Tibial nerve (tissue), 4 donors: ENCODE measurements around the gene CAMTA1.

ENCODE experiments used
- EP300 ChIP-seq, 2 donors: sonication (generic); formaldehyde crosslinking; IDR thresholded peaks; one replicate each; pipeline ENCODE4 v1.6.1; 2017; ENCODE audit warnings: antibody characterized with exemption in 2 of 2, mild to moderate bottlenecking in 1 of 2
- TF ChIP-seq, protein P1 (sequence below), 5 experiments: fragments of 200-600 bp in 3 of 5; fragments of 450-650 bp in 2 of 5; sonication (generic) in 3 of 5; IDR thresholded peaks; one replicate each; pipeline ENCODE4 v1.5.1; 2016 to 2019; ENCODE audit warnings: antibody characterized with exemption in 5 of 5, mild to moderate bottlenecking in 3 of 5, moderate library complexity in 2 of 5

DNA sequence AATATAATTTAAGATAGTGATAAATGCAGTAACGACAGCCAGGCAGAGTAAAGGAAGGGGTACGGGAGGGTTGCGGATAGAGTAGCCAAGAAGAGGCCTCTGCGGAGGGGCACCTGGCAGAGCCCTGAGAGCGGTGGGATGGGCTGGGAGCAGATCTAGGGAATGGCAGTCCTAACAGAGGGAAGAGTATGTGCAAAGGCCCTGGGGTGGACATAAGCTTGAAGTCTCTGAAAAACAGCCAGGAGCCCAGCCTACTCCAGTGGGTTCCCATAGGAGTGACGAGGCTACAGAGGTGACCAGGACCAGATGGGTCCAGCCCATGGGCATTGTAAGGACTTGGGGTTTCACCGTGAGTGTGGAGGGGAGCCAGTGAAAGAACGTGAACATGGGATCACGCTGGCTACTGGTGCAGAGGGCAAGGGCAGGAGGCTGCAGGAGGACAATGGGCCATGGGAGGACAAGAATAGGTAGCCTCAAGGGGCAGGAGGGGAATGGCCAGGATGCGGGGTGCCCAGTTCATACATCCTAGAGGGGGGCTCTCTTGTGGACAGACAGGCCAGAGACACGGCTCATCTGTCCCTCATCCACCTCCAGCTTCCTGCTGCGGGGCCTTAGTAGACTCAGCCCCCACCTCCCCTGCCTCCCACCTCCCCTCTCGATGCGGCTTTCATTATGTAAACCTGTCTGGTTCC, 800.1 kb downstream of the CAMTA1 start:
- TF ChIP-seq, protein P1, sequence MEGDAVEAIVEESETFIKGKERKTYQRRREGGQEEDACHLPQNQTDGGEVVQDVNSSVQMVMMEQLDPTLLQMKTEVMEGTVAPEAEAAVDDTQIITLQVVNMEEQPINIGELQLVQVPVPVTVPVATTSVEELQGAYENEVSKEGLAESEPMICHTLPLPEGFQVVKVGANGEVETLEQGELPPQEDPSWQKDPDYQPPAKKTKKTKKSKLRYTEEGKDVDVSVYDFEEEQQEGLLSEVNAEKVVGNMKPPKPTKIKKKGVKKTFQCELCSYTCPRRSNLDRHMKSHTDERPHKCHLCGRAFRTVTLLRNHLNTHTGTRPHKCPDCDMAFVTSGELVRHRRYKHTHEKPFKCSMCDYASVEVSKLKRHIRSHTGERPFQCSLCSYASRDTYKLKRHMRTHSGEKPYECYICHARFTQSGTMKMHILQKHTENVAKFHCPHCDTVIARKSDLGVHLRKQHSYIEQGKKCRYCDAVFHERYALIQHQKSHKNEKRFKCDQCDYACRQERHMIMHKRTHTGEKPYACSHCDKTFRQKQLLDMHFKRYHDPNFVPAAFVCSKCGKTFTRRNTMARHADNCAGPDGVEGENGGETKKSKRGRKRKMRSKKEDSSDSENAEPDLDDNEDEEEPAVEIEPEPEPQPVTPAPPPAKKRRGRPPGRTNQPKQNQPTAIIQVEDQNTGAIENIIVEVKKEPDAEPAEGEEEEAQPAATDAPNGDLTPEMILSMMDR (IDR thresholded peaks at IDR 0.05) = no peak
- TF ChIP-seq EP300 (IDR thresholded peaks at IDR 0.05) = no peak
